Activated CD8-positive, alpha-beta memory T cell treated with anti-CD3 and anti-CD28 coated beads for 24 hours (primary cell): ENCODE data around the gene SECTM1.

Experiments
- DNase-seq: peaks from one replicate; pipeline ENCODE4 v3.0.0-alpha.2; 2020

The SECTM1 gene

DNA sequence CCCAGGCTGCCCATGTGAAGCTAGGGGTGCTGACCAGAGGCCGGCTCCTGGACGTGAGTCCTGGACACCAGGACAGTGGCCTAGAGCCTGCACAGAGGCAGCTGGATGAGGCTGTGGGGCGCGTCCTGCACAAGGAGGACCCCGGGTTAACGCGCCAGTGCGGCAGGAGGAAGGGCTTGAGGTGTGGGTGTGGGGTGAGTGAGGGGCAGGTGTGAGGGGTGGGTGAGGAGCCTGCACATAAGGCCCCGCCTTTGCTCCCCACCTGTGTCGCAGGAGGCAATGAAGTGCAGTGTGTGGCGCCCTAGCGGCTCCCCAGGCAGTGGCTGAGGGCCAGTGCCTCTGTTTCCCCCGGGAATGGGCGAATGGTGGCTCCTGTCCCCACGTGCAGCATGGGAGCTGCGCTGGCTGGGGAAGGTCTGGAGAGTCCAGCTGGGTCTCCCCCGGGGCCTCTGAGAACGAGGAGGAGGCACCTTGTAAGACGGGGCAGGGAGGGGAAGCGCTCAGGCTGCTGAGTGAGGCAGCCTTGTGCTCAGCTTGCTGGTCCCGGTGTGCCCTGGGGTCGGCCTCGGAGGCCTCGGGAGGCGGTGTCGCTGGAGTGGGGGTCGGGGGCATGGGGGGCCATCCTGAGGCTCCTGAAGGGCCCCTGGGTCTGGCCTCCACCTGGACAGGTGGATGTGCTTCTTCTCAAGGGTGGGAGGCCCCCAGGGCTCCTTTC is 19.4 kb downstream of the SECTM1 start:
- no peak for DNase-seq

DNA sequence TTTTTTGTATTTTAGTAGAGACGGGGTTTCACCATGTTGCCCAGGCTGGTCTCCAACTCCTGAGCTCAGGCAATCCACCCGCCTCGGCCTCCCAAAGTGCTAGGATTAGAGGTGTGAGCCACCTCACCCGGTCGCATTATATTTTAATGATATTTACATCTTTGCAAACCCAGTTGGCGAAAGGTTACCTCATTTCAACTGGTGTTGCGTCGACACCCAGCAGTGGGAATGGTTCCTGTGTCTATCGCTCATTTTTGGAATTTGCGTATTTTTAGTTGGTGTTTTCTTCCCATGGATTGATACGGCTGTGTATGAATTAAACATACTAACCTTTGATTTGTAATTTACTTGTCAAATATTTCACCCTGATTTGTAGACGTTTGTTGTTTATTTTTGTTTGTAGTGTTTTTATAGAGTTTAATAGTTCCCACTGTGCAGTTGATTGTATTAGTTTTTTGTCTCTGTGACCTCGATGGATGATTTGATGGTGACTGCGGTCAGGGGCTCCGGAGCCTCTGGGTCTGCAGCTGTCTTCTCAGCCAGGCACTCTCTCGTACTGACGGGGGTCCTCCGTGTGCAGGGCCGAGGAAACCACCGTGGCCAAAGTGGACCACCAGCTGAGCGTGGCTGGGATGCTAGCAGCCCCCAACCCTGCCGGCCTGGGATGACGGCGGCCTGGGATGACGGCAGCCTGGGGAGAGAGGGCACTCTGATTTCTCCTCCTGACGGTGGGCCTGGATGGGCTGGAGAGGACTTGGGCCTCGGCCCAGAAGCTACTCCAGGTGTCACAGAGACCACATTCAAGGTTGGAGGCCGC is 20.2 kb downstream of the SECTM1 start:
- no peak for DNase-seq

DNA sequence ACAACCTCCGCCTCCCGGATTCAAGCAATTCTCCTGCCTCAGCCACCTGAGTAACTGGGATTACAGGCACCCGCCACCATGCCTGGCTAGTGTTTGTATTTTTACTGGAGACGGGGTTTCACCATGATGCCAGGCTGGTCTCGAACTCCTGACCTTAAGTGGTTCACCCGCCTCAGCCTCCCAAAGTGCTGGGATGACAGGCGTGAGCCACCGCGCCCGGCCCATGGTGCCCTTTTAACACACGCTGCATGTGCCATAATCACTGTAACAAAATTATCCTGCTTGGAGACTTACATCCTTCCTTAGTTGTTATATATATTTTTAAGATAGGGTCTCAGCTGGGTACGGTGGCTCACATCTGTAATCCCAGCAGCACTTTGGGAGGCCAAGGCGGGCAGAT is 21.6 kb downstream of the SECTM1 start:
- no peak for DNase-seq

DNA sequence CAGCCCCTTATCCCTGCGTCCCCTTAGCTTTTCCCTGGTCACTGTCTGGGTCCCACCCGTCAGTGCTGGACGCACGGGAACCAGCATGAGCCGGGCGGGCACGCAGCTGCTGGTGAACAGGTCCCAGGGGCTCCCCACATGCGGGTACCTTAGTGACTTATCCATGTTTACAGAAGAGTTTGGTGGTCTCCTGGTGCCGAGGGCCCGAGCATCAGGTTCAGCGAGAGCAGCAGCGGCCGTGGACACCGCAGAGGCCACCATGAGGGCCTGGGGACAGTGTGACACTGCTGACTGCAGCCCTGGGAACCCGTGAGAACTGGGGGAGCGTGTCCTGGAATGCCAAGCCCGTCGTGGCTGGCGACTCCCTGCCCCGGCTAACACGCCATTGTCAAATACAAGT is 22.7 kb downstream of the SECTM1 start:
- no peak for DNase-seq

DNA sequence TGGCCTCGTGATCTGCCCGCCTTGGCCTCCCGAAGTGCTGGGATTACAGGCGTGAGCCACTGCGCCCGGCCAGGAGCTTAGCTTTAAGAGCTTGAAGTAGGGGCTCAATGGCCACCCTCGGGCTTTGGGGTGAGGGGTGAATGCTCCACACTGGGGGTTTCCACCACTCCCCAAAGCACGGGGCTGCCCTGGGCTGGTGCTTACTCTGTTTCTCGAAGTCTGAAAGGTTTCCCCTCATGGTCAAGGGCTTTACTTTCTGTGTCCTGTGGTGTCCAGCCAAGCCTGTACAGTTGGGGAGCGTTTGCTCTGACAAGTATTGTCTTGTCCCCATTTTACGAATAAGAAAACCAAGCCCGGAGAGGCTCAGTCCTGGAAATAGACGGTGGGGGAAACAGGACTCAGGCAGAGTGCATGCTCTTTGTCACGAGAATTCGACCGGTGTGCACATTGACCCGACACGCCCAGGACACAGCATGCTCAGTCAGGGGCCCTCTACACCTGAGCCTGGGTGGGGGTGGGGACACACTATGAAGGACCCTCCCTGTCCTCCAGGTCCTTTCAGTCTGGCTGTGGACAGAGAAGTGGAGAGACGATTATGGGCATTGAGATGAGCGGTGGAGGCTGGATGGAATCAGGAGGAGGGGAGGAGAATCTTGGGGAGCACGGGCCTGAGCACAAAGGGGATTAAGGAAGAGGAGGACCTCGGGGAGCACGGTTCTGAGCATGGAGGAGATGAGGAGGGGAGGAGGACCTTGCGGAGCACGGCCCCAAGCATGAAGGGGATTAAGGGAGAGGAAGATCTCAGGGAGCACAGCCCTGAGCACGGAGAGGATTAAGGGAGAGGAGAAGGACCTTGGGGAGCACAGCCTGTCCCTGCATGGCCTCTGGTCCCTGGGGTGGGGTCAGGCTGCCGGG is 23.7 kb downstream of the SECTM1 start:
- no peak for DNase-seq

DNA sequence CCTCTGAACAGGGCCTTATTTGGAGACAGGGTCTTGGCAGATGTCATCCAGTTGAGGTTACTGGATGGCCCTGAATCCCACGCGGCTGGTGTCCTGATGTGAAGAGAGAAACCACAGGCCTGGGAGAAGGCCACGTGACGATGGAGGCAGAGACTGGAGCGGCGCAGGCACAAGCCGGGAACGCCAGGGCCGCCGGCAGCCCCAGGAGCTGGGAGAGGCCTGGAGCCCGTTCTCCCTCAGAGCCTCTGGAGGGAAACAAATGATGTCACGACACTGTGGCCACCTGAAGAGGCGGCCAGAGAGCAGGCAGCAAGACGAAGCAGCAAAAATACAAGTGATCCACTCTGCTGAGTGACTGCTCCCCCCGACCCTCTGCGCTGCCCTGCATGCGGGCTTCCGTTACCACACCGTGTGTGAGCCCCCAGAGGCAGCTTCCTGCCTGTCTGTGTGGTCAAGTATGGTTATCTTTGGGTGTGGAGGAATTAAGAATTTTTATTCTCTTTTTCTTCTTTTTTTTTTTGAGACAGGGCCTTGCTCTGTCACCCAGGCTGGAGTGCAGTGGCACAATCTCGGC is 27.8 kb downstream of the SECTM1 start:
- no peak for DNase-seq

DNA sequence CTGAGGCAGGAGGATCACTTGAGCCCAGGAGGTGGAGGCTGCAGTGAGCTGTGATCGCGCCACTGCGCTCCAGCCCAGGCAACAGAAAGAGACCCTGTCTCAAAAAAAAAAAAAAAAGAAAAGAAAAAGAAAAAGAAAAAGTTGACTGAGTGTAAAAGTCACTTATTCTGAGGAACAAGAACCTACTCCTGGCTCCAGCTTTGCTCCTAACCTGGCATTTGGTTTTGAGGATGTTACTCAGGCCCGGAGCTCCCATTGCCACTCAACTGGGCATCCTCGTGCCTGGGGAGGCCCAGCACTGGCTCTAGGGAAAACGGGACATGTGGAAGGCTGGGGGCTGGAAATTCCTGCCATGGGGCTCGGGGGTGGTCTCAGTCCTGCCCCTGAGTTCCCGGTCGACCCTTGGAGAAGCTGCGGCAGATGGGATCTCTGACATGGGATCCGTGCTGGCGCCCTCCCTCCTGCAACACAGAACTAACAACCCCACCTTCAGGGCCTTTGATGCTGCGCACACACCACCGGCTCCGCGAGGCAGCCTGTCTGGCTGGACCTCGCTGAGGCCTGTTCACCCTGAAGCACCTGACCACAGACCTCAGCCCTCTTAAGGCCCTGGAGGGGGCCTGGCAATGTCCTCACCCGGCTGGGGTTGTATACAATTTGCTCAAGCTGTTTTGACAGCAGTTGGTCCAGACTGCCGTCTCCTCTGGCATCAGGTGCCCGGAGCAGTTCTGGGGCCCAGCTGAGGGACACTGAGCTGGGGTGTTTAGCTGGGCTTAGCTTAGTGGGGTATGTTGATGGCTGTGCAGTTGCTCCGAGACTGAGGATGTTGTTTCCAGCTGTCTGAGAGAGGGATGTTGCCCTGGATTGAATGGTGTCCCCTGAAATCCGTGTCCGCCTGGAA is 28.5 kb downstream of the SECTM1 start:
- DNase-seq = peak; percentile 74

DNA sequence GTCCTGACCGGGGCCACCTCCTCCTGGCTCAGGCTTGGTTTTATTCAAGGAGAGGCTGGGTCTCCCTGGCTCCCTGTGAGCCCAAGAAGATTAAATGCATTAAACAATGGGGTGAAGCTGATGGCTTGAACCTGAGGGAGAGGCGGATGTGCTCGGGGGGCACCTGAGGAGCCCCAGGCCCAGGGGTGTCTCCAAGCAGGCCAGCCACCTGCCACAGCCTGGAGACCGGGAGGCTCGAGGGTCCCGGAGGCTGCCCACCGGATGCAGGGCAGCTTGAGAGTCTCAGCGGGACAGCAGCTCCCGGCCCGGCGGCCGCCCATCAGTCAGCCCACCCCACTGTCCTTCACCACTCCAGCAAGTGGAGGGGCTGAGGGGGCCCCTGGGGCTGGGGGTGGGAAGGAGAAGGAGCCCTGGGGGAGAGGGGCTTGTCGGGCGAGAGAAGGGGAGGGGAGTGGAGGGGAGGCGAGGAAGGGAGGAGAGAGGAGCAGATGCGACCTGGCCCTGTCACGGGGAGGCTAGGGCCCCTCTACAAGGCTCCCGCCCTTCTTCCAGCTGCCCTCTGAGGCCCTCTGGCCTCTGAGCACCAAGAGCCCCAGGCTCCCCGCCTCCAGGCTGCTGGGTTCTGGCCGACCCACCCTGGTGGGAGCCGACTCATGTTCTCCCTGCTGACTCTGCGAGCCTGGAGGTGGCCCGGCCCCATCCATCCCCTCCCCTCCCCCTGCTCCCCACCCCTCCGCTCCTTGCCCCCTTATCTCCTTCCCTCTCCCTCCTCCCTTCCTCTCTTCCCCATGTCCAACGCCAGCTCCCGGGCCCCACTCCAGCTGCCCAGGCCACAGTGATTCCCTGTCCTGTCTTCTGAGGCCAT is 29.4 kb downstream of the SECTM1 start:
- no peak for DNase-seq

DNA sequence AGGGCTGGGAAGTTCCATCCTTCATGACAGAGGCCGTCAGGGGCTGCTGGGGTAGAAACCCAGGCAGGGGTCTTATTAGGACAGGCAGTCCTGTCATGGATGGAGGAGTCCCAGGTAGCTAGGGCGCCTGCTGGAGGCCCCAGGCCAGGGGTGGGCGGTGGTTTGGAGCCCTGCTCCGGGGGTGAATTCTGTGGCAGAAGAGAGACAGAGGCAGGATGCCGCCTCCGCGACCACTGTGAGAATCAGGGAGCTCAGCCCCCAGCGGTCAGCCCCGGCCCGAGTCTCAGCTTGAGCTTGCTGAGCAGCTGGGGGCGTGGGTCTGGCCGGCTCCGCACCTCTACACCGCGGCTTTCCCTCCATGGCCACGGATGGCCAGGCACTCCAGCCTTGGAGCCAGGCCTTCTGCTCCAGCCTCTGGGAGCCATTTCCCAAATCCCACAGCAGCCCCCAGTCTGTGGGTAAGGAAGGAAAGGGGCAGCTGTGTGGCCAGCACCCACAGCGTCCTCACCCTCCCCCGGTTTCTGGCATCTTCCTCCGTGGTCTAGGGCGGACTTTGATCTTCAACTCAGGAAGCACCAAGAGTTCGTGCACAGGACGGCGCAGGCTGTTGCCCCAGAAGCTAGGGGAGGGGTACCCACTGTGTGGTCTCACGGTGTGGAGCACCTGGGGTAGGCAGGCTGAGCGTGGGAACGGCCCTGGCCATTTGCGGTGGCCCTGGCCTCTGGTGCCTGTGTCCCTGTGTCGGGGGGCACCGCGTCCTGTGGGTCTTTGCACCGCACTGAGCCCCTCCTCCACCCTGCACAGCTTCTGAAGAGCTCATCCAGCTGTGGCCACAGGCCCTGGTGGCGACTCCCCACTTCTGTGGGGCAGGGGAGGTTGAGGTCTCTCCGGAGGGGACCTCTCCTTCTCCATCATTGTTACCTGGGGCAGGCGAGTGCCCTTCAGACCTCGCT is 30.3 kb downstream of the SECTM1 start:
- peak; percentile 77 for DNase-seq

DNA sequence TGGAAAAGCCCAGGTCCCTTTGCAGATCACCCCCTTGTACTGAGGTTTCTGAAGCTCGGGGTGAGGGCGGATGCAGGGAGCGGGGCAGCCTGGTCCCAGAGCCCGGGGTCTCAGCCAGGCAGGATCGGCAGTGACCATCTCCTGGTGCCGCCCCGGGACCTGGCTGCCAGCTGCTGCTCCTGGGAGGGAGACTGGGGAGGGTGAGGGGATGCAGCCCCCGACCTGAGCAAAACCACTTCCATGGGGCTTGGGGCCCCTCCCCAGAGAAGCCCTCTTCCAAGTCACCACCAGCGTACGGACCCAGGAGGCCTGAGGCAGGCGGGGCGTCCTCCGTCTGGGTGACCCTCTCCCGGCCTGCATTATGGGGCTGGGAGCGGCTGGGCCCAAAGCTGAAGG is 31.0 kb downstream of the SECTM1 start:
- DNase-seq = no peak

DNA sequence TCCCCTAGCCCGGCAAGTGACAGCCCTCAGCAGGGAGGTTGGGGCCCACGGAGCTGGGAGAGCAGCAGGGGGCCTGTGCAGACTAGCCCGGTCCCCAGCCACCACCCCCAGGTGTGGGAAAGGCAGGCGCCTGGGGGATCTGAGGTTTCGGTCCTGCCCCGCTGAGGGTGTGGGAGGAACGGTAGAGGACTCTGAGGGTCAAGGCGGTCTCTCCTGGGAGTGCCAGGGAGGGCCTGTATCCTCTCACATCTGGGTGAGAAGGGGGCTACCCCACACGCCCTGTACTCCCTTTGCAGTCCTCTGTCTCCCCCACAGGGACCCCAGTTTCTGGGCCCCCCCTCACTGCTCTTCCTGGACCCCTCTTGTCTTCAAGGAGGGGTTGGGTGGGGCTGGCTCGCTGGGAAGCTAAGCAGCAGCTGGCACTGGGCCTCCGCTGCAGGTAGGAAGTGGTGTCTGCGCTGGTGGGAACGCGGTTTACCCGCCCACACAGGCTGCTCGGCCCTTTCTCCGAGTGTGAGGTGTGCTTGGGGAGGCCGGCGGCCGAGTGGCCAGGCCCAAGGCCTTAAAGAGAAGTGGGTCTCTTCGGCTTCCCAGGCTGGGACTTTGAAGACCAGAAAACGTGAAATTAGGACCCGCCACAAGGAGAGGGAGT is 31.5 kb downstream of the SECTM1 start:
- DNase-seq = peak; percentile 86

DNA sequence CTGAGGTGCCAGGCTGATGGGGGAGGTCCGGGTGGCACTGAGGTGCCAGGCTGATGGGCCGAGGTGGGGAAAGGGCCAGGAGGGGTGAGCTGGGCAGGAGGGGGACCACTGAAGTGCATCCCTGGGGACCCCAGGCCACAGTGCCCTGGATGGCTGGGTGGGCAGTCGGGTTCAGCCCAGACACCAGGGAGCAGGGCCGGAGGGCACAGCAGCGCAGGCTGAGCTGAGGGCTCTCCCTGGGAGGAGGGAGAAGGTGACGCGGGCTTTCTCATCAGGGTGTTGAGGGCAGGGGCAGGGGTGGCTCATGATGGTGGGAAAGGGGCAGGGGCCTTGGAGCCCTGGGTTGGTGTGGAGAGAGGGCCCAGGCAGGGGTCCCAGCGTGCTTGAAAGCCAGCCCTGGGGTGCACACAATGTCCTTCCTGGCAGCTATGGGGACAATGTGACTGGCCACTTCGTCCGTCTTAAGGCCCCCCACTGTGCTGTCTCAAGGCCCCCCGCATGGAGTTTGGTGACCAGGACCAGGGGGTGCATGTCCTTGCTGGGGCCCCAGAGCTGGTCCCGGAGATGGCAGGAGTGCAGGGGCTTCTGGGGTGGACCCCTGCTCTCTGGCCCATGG is 32.2 kb downstream of the SECTM1 start:
- no peak for DNase-seq

DNA sequence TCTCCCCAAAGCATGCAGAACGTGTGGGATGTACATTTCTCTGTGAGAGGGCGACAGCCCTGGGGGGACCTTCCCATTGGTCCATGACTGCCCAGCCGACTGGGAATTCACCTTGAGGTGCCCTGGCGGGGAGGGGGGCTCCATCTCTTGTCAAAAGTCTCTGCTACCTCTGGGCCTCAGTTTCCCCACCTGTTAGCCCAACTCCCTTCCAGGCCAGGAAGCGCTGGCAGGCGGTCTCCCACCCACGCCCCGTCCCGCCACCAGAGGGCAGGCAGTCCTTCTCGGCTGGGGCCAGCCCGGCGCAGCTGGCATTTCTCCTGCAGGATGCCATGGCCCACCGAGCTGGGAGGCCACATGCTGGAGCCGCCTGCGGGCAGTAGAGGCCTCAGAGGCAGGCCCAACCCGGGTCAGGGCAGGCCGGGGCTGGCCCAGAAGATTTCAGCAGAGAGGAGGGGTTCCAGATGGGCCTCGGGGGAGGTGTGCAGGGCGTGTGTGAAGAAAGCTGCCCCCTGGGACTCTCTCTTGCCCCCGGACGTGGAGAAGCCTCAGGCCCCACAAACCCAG is 32.8 kb downstream of the SECTM1 start:
- peak; percentile 86 for DNase-seq

DNA sequence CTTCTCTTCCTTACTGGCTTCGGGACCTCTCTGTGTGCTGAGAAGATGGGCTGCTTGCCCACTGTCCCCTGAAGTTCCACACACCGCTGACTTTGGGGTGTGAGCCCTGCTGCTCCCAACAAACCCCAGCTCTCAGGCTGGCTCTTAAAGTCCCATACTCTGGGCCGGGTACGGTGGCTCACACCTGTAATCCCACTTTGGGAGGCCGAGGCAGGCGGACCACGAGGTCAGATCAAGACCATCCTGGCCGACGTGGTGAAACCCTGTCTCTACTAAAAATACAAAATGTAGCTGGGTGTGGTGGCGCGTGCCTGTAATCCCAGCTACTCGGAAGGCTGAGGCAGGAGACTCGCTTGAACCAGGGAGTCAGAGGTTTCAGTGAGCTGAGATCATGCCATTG is 33.3 kb downstream of the SECTM1 start:
- DNase-seq = no peak

DNA sequence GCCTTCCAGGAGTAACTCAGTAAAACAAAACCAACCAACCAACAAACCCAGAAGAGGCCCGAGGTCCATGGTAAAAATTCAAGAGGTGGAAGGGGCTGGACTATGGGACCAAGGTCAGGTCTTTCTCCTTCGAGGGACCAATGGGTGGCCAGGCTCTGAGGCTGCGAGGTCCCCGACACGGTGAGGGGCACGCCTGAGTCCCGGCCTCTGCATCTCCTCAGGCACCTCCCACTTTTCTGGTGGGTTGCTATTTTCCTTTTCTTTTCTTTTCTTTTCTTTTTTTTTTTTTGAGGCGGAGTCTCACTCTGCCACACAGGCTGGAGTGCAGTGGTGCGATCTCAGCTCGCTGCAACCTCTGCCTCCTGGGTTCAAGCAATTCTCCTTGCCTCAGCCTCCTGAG is 34.1 kb downstream of the SECTM1 start:
- DNase-seq = no peak

DNA sequence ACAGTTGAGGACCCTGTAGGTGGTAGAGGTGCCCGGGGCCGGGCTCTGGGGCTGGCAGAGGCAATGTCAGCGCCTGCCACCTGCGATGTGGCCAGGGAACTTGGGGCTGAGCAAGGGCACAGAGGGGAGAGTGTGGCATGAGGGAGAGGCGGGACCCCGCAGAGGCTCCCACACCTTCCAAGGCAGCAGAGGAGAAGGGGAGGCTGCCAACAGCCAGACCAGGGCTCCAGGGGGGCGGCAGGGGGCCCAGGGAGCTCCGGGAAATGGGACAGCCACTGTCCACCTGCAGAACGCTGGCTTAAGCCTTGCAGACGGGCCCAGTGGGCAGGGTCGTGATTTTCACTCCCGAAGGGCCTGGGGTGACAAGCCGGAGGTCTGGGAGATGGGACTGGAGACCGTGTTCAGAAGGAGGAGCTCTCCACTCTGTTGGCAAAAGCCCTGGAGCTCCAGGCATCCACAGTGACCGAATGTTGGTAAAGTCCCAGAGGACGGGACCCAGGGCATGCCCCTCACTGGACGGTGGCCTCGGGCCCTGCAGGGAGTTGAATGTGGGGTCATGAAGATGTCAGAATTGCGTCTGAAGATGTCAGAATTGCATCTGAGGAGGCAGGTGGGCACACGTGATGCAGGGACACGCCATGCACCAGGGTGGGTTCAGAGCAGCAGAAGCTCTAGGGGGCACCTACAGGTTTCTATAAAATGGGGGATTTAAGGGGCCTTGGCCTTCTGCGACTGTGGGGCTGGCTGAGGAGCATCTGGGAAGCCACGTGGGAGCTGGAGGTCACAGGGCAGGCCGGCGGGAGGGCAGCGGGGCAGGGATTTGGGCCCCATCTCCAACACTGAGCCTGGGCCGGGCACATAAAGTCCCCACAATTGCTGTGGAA is 34.8 kb downstream of the SECTM1 start:
- peak; percentile 76 for DNase-seq
